HCT116 (cell line): ENCODE measurements around the gene TAS2R39.

ENCODE experiments used
- EZH2 ChIP-seq: fragments of 200-600 bp; sonication (generic); IDR thresholded peaks from 2 replicates; pipeline ENCODE4 v1.6.1; 2017; ENCODE audit warnings: antibody characterized with exemption, mixed run types
- FOSL1 ChIP-seq: IDR thresholded peaks from 2 replicates; pipeline ENCODE4 v1.6.1; 2012; ENCODE audit warnings: low read depth
- POLR2A ChIP-seq: IDR thresholded peaks from 2 replicates; pipeline ENCODE4 v1.7.0; 2011; ENCODE audit warnings: borderline replicate concordance; ENCODE audit not compliant: insufficient read depth, insufficient read length; ENCODE audit errors: extremely low read depth
- POLR2AphosphoS5 ChIP-seq: IDR thresholded peaks from 2 replicates; pipeline ENCODE4 v1.6.1; 2011; ENCODE audit warnings: mild to moderate bottlenecking, low read depth, low read length, moderate library complexity
- TF ChIP-seq, protein P1 (sequence below), 3 experiments: fragments of 200-600 bp in 1 of 3; sonication (generic) in 1 of 3; IDR thresholded peaks in 2 of 3; conservative IDR thresholded peaks in 1 of 3; 2 replicates each; pipeline ENCODE4 v1.5.1; 2012 to 2017; ENCODE audit warnings: low read depth in 2 of 3, low read length in 2 of 3, antibody characterized with exemption in 1 of 3, borderline replicate concordance in 1 of 3, control low read depth in 1 of 3, mild to moderate bottlenecking in 1 of 3, mixed read lengths in 1 of 3, mixed run types in 1 of 3, moderate library complexity in 1 of 3; ENCODE audit not compliant: insufficient read depth in 1 of 3

DNA sequence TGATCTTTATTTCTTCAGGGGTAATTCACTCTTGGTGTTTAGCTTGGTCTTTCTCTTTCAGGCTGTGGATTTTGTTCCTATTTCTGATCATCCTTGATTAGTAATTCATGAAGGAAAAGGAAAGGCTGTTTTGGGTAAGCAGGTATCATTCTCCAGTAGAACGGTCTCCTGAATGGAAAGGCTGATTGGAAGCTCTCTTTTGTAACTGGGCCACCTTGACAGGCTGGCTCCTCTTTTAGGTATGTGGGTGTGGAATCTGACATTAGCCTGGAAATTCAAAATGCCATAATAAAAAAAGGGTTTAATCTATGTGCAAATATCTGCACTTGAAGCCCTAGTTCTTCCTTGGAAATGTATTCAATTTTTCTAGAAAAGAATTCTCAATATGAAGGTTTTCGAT lies 18.9 kb downstream of the TAS2R39 start:
- TF ChIP-seq POLR2A (no peak), EZH2 (no peak), FOSL1 (no peak), POLR2AphosphoS5 (no peak)
- TF ChIP-seq, protein P1, sequence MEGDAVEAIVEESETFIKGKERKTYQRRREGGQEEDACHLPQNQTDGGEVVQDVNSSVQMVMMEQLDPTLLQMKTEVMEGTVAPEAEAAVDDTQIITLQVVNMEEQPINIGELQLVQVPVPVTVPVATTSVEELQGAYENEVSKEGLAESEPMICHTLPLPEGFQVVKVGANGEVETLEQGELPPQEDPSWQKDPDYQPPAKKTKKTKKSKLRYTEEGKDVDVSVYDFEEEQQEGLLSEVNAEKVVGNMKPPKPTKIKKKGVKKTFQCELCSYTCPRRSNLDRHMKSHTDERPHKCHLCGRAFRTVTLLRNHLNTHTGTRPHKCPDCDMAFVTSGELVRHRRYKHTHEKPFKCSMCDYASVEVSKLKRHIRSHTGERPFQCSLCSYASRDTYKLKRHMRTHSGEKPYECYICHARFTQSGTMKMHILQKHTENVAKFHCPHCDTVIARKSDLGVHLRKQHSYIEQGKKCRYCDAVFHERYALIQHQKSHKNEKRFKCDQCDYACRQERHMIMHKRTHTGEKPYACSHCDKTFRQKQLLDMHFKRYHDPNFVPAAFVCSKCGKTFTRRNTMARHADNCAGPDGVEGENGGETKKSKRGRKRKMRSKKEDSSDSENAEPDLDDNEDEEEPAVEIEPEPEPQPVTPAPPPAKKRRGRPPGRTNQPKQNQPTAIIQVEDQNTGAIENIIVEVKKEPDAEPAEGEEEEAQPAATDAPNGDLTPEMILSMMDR (IDR thresholded peaks at IDR 0.05 in 2 of 3, conservative IDR thresholded peaks at IDR 0.05 in 1 of 3; ENCODE audit: borderline replicate concordance in 1 of 3, insufficient read depth in 1 of 3, low read depth in 2 of 3, low read length in 2 of 3), result no peak
